Central memory CD4-positive, alpha-beta T cell (primary cell): ENCODE results near the gene GNE.
"Not testable (repeated sequence)": the region's sequence is repeated elsewhere in the genome, so short reads cannot be mapped to it uniquely, and the experiment has no call there.

Experiments used
- DNase-seq: peaks from one replicate; pipeline ENCODE4 v3.0.0; 2022
- total RNA-seq, 3 experiments: gene quantifications; one replicate each; lab custom pipeline; 2026; lab: John Stamatoyannopoulos, UW

GNE gene
- total RNA-seq: 29.9 to 54.7 (median 52.1) reads per million in 3 experiments

GRCh38 chr9:36258208-36258995 is at the start of gene GNE:
TSS of gene GNE (minus strand) at chr9:36258448. CDS start at chr9:36249355, 9,093 bp downstream.
- peak; percentile 95 for DNase-seq

GRCh38 chr9:36306471-36307306 is 48.4 kb upstream of the GNE start:
- no peak for DNase-seq

GRCh38 chr9:36304366-36304765 is 46.1 kb upstream of the GNE start:
- DNase-seq: not testable (repeated sequence)

GRCh38 chr9:36301227-36301626 is 43.0 kb upstream of the GNE start:
- no peak for DNase-seq

- no peak for DNase-seq
Measured at GRCh38 chr9:36298566-36298965, 40.3 kb upstream of the GNE start.

- no peak for DNase-seq
Measured at GRCh38 chr9:36297798-36298197, 39.5 kb upstream of the GNE start.

- DNase-seq: not testable (repeated sequence)
Measured at GRCh38 chr9:36294996-36295395, 36.7 kb upstream of the GNE start.

- no peak for DNase-seq
Measured at GRCh38 chr9:36293918-36294317, 35.7 kb upstream of the GNE start.

GRCh38 chr9:36293171-36293570 is 34.9 kb upstream of the GNE start:
- no peak for DNase-seq

GRCh38 chr9:36292641-36293040 is 34.4 kb upstream of the GNE start:
- DNase-seq: no peak

- DNase-seq: no peak
Measured at GRCh38 chr9:36290996-36291395, 32.7 kb upstream of the GNE start.

- no peak for DNase-seq
Measured at GRCh38 chr9:36289836-36290435, 31.7 kb upstream of the GNE start.

- DNase-seq: no peak
Measured at GRCh38 chr9:36288070-36288469, 29.8 kb upstream of the GNE start.

- no peak for DNase-seq
Measured at GRCh38 chr9:36286388-36286787, 28.1 kb upstream of the GNE start.

GRCh38 chr9:36284226-36284625 is 26.0 kb upstream of the GNE start:
- no peak for DNase-seq

- DNase-seq: no peak
Measured at GRCh38 chr9:36282275-36282674, 24.0 kb upstream of the GNE start.

GRCh38 chr9:36280989-36281388 is 22.7 kb upstream of the GNE start:
- DNase-seq: no peak

- no peak for DNase-seq
Measured at GRCh38 chr9:36278243-36278642, 20.0 kb upstream of the GNE start.

- no peak for DNase-seq
Measured at GRCh38 chr9:36276781-36277181, 18.5 kb upstream of the GNE start.

GRCh38 chr9:36276254-36276653 is 18.0 kb upstream of the GNE start:
- DNase-seq: no peak

GRCh38 chr9:36275060-36275459 is 16.8 kb upstream of the GNE start:
- DNase-seq: no peak

- DNase-seq: not testable (repeated sequence)
Measured at GRCh38 chr9:36273354-36273753, 15.1 kb upstream of the GNE start.

- DNase-seq: no peak
Measured at GRCh38 chr9:36268007-36268427, 9.8 kb upstream of the GNE start.
